Right atrium auricular region (tissue), 2 donors: Measurements from ENCODE around the gene MRPL33. TPM values are rescaled to one million over a fixed set of nuclear protein-coding genes. Genes with fewer than 3 reads are reported as not detected.

Experiments
- DNase-seq: peaks from one replicate; pipeline ENCODE4 v3.0.0-alpha.2; 2019; ENCODE audit warnings: low spot score
- H3K27ac ChIP-seq, 2 donors: fragments of 200-600 bp; sonication (generic); 1 replicate in 1 of 2; 2 replicates in 1 of 2; pipeline ENCODE4 v1.5.1; 2016 to 2019
- H3K27me3 ChIP-seq, 2 donors: fragments of 200-600 bp; sonication (generic); one replicate each; pipeline versions ENCODE4 v1.5.1 to v1.6.0; 2017 to 2019
- H3K36me3 ChIP-seq: fragments of 200-600 bp; sonication (generic); one replicate; pipeline ENCODE4 v1.5.1; 2016
- H3K4me1 ChIP-seq, 2 donors: fragments of 200-600 bp; sonication (generic); one replicate each; pipeline versions ENCODE4 v1.5.1 to v1.6.0; 2017 to 2019
- H3K4me3 ChIP-seq, 2 donors: fragments of 200-600 bp; sonication (generic); 1 replicate in 1 of 2; 2 replicates in 1 of 2; pipeline ENCODE4 v1.5.1; 2017 to 2019; ENCODE audit warnings: mild to moderate bottlenecking in 1 of 2, moderate library complexity in 1 of 2
- H3K9me3 ChIP-seq, 2 donors: fragments of 200-600 bp; sonication (generic); one replicate each; pipeline ENCODE4 v1.5.1; 2019
- total RNA-seq, 2 donors: library from RNA; depleted of rRNA; stranded (reverse); fragments of >200 nt; gene quantifications; one replicate each; pipeline ENCODE4 v1.1.0, GENCODE V29; 2016
- TF ChIP-seq, protein P1 (sequence below), 2 donors: fragments of 200-600 bp; sonication (generic); IDR thresholded peaks; one replicate each; pipeline ENCODE4 v1.5.1; 2019; ENCODE audit warnings: antibody characterized with exemption in 2 of 2

MRPL33 gene
- total RNA-seq, 2 donors from 2014 or later: 270 to 370 TPM

DNA sequence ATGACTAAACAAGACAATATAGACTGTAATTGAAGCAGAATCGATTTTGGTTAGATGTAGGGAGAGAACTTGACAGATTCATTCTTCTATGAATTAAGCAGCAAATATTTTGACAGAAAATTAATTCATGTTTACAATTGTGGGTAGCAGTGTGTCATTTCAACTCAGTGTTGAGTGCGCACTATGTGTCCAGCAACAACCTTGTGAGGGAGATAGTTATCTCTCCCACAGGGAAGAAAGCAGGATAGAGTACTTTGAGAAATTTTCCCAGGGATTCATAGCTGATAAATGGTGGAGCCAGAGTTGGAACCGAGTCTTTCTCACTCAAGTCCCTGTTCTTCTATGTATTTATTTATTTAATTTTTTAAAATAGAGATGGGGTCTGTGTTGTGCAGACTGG is 5.2 kb downstream of the MRPL33 start:
- H3K36me3 ChIP-seq: no peaks in the 10 kb centered on the region
- H3K4me1 ChIP-seq: peaks cover 0 to 63% of the 10 kb centered on the region in 2 donors
- no peak overlapping the region for H3K4me3 ChIP-seq
- no peak for DNase-seq
- peak overlapping the region; percentile 35 to 93 for H3K27ac ChIP-seq
- H3K27me3 ChIP-seq: no peaks in the 10 kb centered on the region
- no peaks in the 10 kb centered on the region for H3K9me3 ChIP-seq
- TF ChIP-seq, protein P1, sequence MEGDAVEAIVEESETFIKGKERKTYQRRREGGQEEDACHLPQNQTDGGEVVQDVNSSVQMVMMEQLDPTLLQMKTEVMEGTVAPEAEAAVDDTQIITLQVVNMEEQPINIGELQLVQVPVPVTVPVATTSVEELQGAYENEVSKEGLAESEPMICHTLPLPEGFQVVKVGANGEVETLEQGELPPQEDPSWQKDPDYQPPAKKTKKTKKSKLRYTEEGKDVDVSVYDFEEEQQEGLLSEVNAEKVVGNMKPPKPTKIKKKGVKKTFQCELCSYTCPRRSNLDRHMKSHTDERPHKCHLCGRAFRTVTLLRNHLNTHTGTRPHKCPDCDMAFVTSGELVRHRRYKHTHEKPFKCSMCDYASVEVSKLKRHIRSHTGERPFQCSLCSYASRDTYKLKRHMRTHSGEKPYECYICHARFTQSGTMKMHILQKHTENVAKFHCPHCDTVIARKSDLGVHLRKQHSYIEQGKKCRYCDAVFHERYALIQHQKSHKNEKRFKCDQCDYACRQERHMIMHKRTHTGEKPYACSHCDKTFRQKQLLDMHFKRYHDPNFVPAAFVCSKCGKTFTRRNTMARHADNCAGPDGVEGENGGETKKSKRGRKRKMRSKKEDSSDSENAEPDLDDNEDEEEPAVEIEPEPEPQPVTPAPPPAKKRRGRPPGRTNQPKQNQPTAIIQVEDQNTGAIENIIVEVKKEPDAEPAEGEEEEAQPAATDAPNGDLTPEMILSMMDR (IDR thresholded peaks at IDR 0.05): no peak

DNA sequence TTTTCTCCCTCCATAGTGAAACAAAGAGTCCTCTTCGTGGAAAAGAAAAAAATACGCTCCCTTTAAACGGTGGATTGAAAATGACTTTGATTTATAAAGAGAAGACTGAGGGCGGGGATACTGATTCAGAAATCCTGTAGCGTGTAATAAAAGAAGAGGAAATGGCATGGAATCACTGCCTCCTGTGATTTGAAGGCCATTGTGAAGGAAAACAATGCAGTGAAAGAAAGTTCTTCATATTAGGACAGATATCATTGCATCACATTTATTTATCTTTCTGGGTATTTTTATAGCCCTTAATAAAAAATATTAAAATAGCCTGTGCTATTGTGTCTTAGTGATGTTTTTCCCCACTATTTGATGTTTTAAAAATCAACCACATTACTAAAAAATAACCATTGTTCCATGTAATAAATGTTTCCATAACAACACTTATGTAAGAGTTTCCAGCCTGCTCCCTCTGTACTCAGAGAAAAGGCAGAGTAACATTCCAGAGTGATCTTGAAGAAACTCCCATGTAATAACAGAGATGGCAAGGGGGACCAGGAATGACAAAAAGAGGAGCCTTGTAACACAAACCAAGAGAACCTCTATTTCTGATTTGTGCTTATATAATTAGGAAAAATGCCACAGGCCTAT is 8.0 kb downstream of the MRPL33 start:
- TF ChIP-seq, protein P1 (IDR thresholded peaks at IDR 0.05): no peak
- no peaks in the 10 kb centered on the region for H3K36me3 ChIP-seq
- peaks cover 0 to 39% of the 10 kb centered on the region in 2 donors for H3K4me1 ChIP-seq
- peak overlapping the region; percentile 66 to 67 for H3K27ac ChIP-seq
- no peak overlapping the region for H3K4me3 ChIP-seq
- H3K9me3 ChIP-seq: no peaks in the 10 kb centered on the region
- H3K27me3 ChIP-seq: no peaks in the 10 kb centered on the region
- DNase-seq: no peak

GRCh38 chr2:27781496-27781895 is 10.0 kb downstream of the MRPL33 start:
- peak overlapping the region in 1 of 2 donors; percentile 11 for H3K27ac ChIP-seq
- H3K36me3 ChIP-seq: no peaks in the 10 kb centered on the region
- H3K27me3 ChIP-seq: no peaks in the 10 kb centered on the region
- TF ChIP-seq, protein P1 (IDR thresholded peaks at IDR 0.05): no peak
- H3K9me3 ChIP-seq: no peaks in the 10 kb centered on the region
- H3K4me3 ChIP-seq: no peak overlapping the region
- peaks cover 0 to 21% of the 10 kb centered on the region in 2 donors for H3K4me1 ChIP-seq
- DNase-seq: no peak

- peaks cover 0 to 9% of the 10 kb centered on the region in 2 donors for H3K4me1 ChIP-seq
- H3K4me3 ChIP-seq: no peak overlapping the region
- no peaks in the 10 kb centered on the region for H3K9me3 ChIP-seq
- DNase-seq: no peak
- TF ChIP-seq, protein P1 (IDR thresholded peaks at IDR 0.05): no peak
- H3K27ac ChIP-seq: peak overlapping the region in 1 of 2 donors; percentile 11
- no peaks in the 10 kb centered on the region for H3K36me3 ChIP-seq
- no peaks in the 10 kb centered on the region for H3K27me3 ChIP-seq
Measured at GRCh38 chr2:27782701-27783100, 11.2 kb downstream of the MRPL33 start.

GRCh38 chr2:27790796-27791195 is 19.3 kb downstream of the MRPL33 start:
- H3K27ac ChIP-seq: no peak overlapping the region
- DNase-seq: no peak
- no peaks in the 10 kb centered on the region for H3K36me3 ChIP-seq
- no peaks in the 10 kb centered on the region for H3K27me3 ChIP-seq
- H3K9me3 ChIP-seq: no peaks in the 10 kb centered on the region
- peaks cover 0 to 12% of the 10 kb centered on the region in 2 donors for H3K4me1 ChIP-seq
- no peak overlapping the region for H3K4me3 ChIP-seq
- TF ChIP-seq, protein P1 (IDR thresholded peaks at IDR 0.05): no peak

- TF ChIP-seq, protein P1 (IDR thresholded peaks at IDR 0.05): no peak
- no peak overlapping the region for H3K27ac ChIP-seq
- no peak overlapping the region for H3K4me3 ChIP-seq
- no peaks in the 10 kb centered on the region for H3K36me3 ChIP-seq
- DNase-seq: no peak
- H3K27me3 ChIP-seq: no peaks in the 10 kb centered on the region
- no peaks in the 10 kb centered on the region for H3K9me3 ChIP-seq
- H3K4me1 ChIP-seq: peaks cover 0 to 28% of the 10 kb centered on the region in 2 donors
Measured at GRCh38 chr2:27792759-27793158, 21.2 kb downstream of the MRPL33 start.
